Measurements from ENCODE around the gene TICRR. TPM values are rescaled to one million over a fixed set of nuclear protein-coding genes. Genes with fewer than 3 reads are reported as not detected.

The TICRR gene
- total RNA-seq, 4 donors from 2014 or later, result under 0.01 to 0.29 (median 0.06) TPM; not detected in 1

DNA sequence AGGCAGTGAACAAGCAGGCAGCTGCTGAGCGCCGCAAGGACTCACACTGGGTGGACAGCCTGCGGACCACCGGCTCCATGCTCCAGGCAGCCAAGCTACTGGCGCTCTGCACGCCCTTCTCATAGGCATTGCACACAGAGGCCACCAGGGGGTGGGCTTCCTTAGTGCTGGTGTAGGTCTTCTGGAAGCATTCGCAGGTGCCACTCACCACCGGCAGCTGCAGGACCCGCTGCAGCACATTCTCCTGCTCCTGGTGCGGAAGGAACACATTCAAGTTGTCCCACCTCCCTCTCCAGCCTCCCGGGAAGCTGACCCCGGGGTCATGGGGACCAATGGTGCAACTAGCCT lies 97.9 kb downstream of the TICRR start:
- H3K27me3 ChIP-seq, result no peaks in the 10 kb centered on the region
- H3K4me3 ChIP-seq, result no peak overlapping the region
- WGBS, result 72% methylated on average over 12 of the region's 12 CpGs
- no peak overlapping the region for H3K27ac ChIP-seq (replicated peaks in 1 of 4)
- intact Hi-C loops (cut with DNase I), result no loop called here
- H3K36me3 ChIP-seq, result no peaks in the 10 kb centered on the region
- H3K4me1 ChIP-seq, result peaks cover 4 to 23% (median 17%) of the 10 kb centered on the region in 4 donors
- no peak for DNase-seq (ENCODE audit: extremely low spot score)
- no peak for TF ChIP-seq POLR2AphosphoS5 (IDR thresholded peaks at IDR 0.05)
- TF ChIP-seq, protein P1, sequence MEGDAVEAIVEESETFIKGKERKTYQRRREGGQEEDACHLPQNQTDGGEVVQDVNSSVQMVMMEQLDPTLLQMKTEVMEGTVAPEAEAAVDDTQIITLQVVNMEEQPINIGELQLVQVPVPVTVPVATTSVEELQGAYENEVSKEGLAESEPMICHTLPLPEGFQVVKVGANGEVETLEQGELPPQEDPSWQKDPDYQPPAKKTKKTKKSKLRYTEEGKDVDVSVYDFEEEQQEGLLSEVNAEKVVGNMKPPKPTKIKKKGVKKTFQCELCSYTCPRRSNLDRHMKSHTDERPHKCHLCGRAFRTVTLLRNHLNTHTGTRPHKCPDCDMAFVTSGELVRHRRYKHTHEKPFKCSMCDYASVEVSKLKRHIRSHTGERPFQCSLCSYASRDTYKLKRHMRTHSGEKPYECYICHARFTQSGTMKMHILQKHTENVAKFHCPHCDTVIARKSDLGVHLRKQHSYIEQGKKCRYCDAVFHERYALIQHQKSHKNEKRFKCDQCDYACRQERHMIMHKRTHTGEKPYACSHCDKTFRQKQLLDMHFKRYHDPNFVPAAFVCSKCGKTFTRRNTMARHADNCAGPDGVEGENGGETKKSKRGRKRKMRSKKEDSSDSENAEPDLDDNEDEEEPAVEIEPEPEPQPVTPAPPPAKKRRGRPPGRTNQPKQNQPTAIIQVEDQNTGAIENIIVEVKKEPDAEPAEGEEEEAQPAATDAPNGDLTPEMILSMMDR (IDR thresholded peaks at IDR 0.05), result peak in 2 of 3 experiments; percentile 23 to 30
- H3K9me3 ChIP-seq, result no peaks in the 10 kb centered on the region

DNA sequence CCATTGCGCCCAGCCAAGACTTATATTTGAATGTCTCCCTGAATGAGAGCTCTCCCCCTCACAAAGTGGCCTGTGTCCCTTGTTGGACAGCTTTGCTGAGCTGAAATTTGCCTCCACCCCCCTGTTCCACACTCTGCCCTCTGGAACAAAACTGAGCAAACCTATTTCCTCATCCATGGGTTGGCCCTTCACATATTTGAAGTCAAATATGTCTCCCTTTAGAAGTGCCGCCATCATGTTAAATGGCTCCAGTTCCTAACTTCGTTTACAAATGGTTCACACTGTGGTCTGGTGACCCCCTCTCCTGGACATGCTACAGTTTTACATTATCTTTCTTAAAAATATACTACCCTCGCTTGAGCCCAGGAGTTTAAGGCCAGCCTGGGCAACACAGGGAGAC lies 99.3 kb downstream of the TICRR start:
- Histone ChIP-seq H3K27ac (replicated peaks in 1 of 4) (no peak overlapping the region), H3K4me3 (no peak overlapping the region), H3K36me3 (no peaks in the 10 kb centered on the region), H3K27me3 (no peaks in the 10 kb centered on the region), H3K4me1 (peaks cover 4 to 32% (median 22%) of the 10 kb centered on the region in 4 donors), H3K9me3 (no peaks in the 10 kb centered on the region)
- TF ChIP-seq POLR2AphosphoS5 (IDR thresholded peaks at IDR 0.05) (no peak), EP300 (IDR thresholded peaks at IDR 0.05) (no peak), POLR2A (IDR thresholded peaks at IDR 0.05; ENCODE audit: low read depth) (no peak)
- TF ChIP-seq, protein P1 (IDR thresholded peaks at IDR 0.05), result no peak
- DNase-seq (ENCODE audit: extremely low spot score), result no peak
- WGBS, result 89% methylated on average over 4 of the region's 4 CpGs
- intact Hi-C loops (cut with DNase I), result no loop called here

DNA sequence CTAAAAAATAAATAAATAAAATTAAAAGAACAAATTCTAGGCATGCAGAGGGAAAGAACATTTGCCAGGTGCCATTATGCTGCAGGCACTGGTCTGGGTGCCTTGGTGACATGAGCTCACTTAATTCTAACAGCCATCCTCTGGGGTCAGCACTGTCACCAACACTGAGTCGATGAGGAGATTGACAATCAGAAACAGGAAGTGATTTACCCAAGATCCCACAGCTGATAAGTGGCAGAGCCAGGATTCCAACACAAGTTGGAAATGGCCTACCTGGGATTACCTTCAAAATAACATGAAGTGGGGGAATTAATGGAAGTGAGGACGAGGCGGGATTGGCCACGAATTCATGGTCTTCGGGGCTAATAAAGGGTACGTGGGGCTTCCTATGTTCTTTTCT lies 100.3 kb downstream of the TICRR start:
- H3K4me1 ChIP-seq, result peaks cover 14 to 42% (median 32%) of the 10 kb centered on the region in 4 donors
- no peaks in the 10 kb centered on the region for H3K9me3 ChIP-seq
- no peak overlapping the region for H3K27ac ChIP-seq (replicated peaks in 1 of 4)
- peak; percentile 60 for DNase-seq (ENCODE audit: extremely low spot score)
- no peak overlapping the region for H3K4me3 ChIP-seq
- no peaks in the 10 kb centered on the region for H3K27me3 ChIP-seq
- no peaks in the 10 kb centered on the region for H3K36me3 ChIP-seq
- WGBS, result 79% methylated on average over 6 of the region's 6 CpGs
- TF ChIP-seq EP300 (IDR thresholded peaks at IDR 0.05) (no peak), POLR2A (IDR thresholded peaks at IDR 0.05; ENCODE audit: low read depth) (no peak), POLR2AphosphoS5 (IDR thresholded peaks at IDR 0.05) (no peak)
- TF ChIP-seq, protein P1 (IDR thresholded peaks at IDR 0.05), result no peak
- intact Hi-C loops (cut with DNase I), result no loop called here

DNA sequence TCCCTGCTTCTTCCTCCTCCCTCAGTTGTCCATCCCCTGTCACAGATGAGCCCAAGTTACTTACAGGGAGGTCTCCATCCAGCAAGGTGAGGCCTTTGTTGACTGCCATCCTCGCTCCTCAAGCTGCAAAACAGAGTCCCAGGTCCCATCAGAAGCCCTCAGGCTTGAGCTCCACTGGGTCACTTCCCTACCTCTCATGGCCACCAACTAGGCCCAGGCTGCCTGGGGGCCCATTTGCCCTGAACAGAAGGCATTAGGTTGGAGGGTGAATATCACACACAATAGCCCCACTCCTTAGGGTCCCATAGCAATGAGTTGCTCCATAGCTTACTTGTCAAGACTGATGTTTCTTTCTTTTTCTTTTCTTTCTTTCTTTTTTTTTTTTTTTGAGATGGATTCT lies 102.1 kb downstream of the TICRR start:
- no peak overlapping the region for H3K27ac ChIP-seq (replicated peaks in 1 of 4)
- intact Hi-C loops (cut with DNase I), result no loop called here
- TF ChIP-seq POLR2A (IDR thresholded peaks at IDR 0.05; ENCODE audit: low read depth) (no peak), POLR2AphosphoS5 (IDR thresholded peaks at IDR 0.05) (no peak), EP300 (IDR thresholded peaks at IDR 0.05) (no peak)
- TF ChIP-seq, protein P1 (IDR thresholded peaks at IDR 0.05), result no peak
- no peak overlapping the region for H3K4me3 ChIP-seq
- DNase-seq (ENCODE audit: extremely low spot score), result peak; percentile 87
- peaks cover 27 to 50% (median 37%) of the 10 kb centered on the region in 4 donors for H3K4me1 ChIP-seq
- 100% methylated on average over 1 of the region's 1 CpG for WGBS
- no peaks in the 10 kb centered on the region for H3K36me3 ChIP-seq
- no peaks in the 10 kb centered on the region for H3K9me3 ChIP-seq
- H3K27me3 ChIP-seq, result no peaks in the 10 kb centered on the region

Other genes with a start within 250 kb of the TICRR start
- gene POLG, start 240.6 kb upstream of the TICRR start, total RNA-seq, result 10 to 100 TPM; 51.0 to 86.0 (median 66.7) TPM
- gene RHCG, start 78.9 kb upstream of the TICRR start, total RNA-seq, result 1 to 10 TPM in 1 of 4 donors, not detected in 3; 1.2 TPM
- 10 to 100 TPM; 10.8 to 23.6 (median 18.9) TPM for gene KIF7, start 80.0 kb downstream of the TICRR start, total RNA-seq
- gene PLIN1, start 103.9 kb downstream of the TICRR start, total RNA-seq, result 1 to 10 TPM in 3 of 4 donors, under 1 TPM in 1; 0.99 to 5.8 (median 2.8) TPM
- gene PEX11A, start 115.3 kb downstream of the TICRR start, total RNA-seq, result 10 to 100 TPM; 10.8 to 20.2 (median 15.4) TPM
- gene WDR93, start 115.3 kb downstream of the TICRR start, total RNA-seq, result under 1 TPM in 3 of 4 donors, not detected in 1; 0.13 to 0.42 (median 0.17) TPM
- gene MESP1, start 175.8 kb downstream of the TICRR start, total RNA-seq, result 1 to 10 TPM in 2 of 4 donors, under 1 TPM in 2; 0.50 to 2.8 (median 1.7) TPM
- not detected for gene MESP2, start 200.9 kb downstream of the TICRR start, total RNA-seq
- gene ANPEP, start 239.4 kb downstream of the TICRR start, total RNA-seq, result 10 to 100 TPM in 2 of 4 donors, 1 to 10 TPM in 2; 7.5 to 22.0 (median 14.4) TPM

Measured in esophagus muscularis mucosa (tissue), 4 donors.